ENCODE data around the gene DDX10.

The DDX10 gene

DNA sequence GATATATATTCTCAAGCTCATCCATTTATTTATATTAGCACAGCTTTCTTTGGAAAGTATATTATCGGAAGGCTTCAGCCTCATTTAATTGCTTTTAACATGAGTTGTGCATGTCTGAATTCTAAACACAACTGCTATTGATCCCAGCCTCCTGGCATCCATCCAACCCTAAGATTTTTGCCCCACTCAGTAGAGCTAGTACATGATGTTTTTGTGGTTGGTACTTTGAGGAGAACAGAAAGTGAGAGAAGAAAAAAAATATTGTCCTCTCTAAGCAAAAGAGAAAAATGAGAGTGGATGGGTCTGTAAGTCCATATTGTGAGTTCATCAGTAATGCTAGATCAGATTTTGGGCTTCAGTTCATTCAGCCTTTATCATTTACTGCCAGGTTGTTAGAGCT, 198.7 kb downstream of the DDX10 start:
- DNase-seq (ENCODE audit: insufficient read length, low spot score) (no peak), FAIRE-seq (no peak)

DNA sequence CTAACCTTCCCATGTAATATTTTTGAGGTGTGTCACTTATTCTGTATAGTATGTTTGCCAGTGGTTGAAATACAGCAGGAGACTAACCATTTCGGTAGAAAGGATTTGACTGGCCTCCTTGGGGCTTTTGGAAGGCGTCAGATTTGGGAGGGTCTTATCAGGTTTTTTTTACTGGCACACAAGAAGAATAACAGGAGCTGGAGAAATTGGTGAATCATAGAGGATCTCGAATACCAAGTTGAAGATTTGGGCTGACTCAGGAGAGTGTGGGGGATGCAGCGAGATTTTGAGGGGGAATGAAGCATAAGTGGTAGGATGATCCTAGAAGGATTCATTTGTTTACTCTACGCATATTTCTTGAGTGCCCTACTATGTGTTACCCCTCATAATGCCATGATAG, 200.5 kb downstream of the DDX10 start:
- no peak for DNase-seq (ENCODE audit: insufficient read length, low spot score)
- peak; percentile 72 for FAIRE-seq

DNA sequence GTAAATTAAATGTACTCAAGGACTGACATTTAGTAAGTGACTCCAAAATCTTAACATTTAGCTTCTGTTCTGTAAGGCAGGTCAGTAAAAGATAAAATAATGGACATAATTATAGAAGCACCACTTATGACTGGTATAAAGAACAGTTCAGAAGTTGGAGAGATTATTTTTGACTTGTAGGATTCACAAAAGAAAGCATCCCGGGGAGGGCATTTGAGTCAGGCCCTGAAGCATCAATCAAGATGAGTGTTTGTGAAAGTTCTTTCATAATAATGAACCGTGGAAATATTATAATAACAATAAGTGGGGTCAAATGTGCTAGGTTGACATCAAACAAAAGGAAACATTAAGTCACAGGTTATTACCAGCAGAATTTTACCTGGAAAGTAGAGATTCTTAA, 201.9 kb downstream of the DDX10 start:
- FAIRE-seq (no peak), DNase-seq (ENCODE audit: insufficient read length, low spot score) (no peak)

DNA sequence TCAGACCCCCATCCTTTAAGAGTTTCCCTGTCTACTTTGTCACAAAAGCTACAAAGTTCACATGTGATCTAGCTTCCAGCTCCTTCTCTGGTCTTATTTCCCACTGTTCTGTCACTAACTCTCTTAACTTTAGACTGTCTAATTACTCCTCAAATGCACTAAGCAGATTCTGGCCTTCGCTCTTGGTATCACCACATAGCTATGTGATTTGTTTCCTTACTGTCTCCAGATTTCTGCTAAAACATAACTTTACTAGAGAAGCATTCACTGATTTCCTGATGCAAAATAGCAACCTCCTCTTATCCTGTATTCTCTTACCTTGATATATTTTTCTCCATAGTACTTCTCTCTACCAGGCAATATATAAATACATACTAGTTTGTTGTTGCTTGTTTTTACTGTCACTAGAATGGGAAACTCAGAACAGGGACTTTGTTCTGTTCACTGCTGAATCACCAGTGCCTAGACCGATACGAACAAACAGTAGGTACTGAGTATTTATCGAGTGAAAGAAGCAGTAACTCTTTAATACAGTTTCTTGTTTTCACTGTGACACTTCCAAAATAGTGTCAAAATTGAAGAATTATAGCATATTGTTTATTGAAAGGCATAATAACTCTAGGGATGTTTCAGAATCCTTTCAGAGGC, 205.6 kb downstream of the DDX10 start:
- FAIRE-seq = no peak

DNA sequence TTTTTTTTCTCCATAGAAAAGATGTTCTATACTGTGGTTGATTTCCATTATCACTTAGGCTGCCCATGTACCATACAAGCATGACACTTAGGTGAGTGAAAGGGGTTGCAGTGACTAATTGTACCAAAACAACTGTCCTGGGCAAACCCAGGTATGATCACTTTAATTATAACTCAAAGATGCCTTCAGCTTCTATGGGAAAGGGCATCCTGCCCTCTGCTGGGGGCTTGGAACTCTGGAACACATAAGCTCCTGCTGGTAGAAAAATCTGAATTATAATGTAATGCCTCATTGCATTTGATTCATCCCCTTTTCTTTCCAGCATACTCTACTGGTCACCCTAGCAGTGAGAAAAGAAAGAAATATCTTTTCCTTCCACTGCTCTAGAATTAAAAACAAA, 206.3 kb downstream of the DDX10 start:
- no peak for DNase-seq (ENCODE audit: insufficient read length, low spot score)
- peak; percentile 36 for FAIRE-seq

More for the DNA sequence above, 205.6 kb downstream of the DDX10 start:
- DNase-seq (ENCODE audit: insufficient read length, low spot score) = peak; percentile 14

DNA sequence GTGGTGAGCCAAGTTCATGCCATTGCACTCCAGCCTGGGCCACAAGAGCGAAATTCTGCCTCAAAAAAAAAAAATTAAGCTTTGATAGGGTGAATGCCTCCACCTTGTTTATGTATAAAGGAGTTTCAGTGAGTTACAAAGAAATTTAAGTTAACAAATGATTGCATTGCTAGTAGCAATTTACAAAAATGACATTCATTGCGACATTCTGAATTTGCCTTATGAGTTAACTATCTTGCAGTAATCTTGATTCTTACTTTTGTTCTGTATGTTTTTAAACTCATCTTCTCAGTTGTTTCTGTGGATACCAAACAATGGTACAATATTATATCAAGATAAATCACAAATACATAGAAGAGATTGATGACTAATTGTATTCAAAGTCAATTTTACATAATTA, 207.0 kb downstream of the DDX10 start:
- peak; percentile 57 for FAIRE-seq
- DNase-seq (ENCODE audit: insufficient read length, low spot score) = no peak

DNA sequence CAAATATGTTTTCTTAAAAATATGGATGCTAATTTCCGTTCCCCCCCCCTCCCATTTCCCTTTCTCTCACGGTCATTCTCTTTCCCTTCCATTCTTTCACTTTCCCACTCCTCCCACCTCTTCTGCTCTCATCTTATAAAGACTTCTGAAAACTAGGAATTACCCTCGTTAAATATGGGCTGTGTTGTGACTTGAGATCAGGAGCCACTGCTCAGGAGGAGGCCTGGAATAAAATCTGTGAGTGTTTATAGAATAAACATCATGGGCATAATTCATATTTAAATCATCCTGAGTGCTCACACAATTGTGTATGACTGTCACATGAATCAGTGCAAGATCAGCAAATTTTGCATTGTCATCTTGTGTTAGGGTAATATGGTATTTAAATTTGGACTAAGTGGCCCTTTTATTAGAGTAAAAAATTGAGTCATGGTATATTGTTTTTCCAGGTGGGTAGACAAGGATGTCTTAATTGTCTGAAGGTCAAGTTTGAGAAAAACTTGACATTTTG, 208.0 kb downstream of the DDX10 start:
- no peak for DNase-seq (ENCODE audit: insufficient read length, low spot score)
- FAIRE-seq = no peak

DNA sequence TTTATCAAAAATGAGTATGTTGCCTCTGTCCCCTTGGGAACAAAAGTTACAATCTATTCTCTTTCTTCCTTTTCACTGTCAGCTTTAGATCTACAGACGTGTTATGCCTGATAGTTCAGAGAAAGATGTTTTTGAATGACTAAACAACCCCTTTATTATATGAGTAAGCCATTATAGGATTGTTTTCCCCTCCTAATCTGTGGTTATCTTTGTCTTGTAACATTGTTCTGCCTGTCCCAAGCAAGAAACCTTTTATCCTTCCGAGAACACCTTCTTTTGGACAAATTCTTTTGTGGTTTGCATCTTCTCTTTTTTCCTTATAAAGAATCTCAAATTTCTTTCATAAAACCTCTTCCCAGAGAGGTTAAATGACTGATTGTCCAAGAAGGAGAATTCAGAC, 208.4 kb downstream of the DDX10 start:
- FAIRE-seq (no peak), DNase-seq (ENCODE audit: insufficient read length, low spot score) (no peak)

DNA sequence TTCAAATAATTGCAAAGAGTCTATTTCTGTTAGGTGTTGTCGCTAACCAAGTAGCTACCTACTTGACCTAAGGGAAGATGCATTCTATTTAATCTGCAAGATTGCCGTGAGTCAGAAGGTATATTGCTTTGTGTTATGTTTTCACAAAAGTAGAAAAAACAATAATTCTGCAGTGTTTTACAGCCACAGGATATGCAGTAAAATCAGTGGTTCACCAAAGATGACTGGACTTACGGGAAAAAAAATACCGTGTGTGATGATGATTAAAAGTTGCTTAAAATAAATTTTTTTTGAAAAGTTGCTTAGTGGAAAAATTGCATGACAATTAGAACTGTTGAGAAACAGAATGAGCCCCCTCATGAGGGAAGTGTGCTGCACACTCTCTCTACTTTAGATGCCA, 209.1 kb downstream of the DDX10 start:
- DNase-seq (ENCODE audit: insufficient read length, low spot score) (no peak), FAIRE-seq (no peak)

DNA sequence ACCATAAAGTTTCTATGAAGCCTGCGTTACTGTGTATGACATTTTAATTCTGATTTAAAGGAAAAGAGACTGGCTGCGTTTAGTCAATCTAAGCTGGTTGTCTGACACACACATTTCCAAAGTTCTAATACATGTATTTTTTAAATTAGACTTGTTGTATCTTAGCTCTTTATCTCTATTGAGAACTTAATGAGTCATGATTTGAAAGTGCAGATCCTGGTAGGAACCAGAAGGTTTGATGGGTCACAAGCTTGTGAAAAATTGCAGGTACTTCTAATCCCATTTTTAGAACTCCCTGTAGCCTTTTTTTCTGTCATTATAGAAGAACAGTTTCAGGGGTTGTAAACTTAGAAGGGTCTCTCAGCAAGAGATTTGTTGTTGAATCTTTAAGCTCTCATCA, 210.3 kb downstream of the DDX10 start:
- DNase-seq (ENCODE audit: insufficient read length, low spot score) (no peak), FAIRE-seq (no peak)

DNA sequence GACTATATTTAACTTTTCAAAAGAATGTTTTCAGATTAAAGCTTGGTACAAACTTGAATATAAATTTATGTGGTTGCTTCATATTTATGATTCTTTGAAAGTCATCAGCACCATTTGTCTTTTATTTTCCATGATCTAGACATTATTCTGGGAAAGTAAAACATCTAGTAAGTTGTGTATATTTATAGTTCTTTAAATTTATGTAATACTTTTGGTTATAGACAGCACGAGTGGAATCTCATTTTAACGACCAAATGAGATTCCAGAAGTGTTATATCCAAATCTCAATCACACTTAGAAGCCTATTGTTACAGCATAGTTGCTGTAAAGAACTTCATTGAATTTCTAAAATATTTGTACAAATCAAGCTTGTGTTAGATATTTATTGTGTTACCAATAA, 212.3 kb downstream of the DDX10 start:
- DNase-seq (ENCODE audit: insufficient read length, low spot score) (no peak), FAIRE-seq (no peak)

DNA sequence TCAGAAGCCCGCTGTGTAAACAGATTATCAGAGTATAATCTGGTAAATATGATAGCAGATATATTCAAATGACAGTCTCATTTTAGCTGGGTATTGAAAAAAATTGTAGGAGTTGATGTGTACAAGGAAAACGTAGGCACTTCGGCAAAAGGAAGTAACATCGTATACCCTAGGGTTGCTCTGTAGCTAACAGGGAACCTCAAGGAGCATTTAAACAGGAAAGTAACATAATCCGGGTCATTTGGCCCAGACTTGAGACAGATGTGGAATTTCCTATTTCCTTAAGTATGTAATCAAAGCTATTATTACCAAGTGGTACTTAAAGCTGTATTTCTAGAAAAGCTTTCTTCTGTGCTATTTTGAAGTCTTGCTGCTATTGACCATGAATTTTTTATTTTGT, 215.6 kb downstream of the DDX10 start:
- FAIRE-seq (no peak), DNase-seq (ENCODE audit: insufficient read length, low spot score) (no peak)

DNA sequence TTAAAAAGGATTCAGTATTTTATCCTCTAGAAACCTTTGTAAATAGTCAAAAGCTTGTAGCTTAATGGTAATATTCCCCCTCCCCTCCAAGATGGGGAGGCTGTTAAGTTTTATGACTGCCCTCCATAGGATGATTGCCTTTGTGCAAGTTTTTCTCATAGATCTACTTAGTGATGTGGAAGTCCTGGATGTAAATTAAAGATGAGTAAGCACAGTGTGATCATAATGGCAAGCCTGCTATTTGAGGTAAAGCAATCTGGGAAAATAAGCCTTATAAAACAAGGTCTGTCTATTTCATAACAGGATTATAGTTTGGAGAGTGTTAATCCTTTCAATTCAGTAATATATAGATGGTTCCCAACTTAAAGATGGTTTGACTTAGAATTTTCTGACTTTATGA, 216.3 kb downstream of the DDX10 start:
- no peak for FAIRE-seq
- DNase-seq (ENCODE audit: insufficient read length, low spot score) = no peak

DNA sequence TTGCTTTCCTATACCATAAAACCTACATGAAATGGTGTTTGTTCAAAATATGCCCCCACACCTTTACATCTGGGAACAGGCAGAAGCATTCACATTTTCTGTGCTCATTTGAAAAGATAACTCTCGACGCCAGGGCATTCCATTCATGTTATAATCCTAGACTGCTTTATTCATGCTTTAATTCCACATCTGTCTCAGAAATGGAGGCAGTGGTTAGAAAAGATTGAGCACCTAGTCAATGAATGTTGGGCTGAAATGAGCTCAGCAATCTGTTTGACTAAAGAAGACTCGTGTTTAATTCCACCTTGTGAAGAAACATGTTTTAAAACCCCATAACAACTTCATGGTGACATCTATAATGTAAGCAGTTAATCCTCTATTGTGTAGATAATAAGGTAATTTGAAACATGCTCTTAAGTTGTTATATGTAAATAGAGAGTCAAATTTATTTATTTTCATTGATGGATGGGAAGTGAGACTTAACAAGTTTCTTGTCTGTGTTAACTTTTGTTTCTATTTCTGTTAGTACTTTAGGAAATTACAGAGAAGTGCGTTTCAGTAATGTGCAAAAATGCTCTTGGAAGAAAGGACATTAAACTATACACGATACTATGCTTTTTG, 217.5 kb downstream of the DDX10 start:
- FAIRE-seq (no peak), DNase-seq (ENCODE audit: insufficient read length, low spot score) (no peak)

DNA sequence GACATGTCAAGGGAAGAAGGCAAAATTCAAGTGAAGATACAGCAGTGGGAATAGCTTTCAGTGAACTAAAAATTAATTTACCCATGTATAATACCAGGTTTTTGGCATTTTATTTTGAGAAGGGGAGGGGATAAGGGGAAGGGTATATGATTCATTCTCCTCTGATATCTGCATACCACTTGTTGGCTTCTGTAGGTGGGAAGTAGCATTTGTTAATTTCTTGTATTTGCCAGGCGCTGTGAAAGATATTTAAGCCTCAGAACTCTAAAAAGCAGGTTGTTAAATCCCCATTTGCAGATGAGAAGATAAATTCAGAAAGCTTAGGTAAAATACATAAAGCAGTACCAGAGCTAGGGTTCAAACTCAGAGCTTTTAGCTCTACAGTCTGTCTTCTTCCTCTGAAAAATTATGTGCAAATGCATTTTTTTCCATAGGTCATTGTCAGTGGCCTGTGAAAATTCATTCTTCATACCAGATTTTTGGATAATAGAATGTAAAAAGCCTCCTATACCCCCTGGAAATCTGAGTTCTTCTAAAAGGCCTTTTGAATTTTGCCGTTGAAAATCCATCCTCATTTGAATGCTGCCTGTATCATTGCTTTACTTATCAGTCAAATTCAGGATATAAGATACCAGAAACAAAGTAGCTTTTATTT, 221.3 kb downstream of the DDX10 start:
- DNase-seq (ENCODE audit: insufficient read length, low spot score) (no peak), FAIRE-seq (no peak)

DNA sequence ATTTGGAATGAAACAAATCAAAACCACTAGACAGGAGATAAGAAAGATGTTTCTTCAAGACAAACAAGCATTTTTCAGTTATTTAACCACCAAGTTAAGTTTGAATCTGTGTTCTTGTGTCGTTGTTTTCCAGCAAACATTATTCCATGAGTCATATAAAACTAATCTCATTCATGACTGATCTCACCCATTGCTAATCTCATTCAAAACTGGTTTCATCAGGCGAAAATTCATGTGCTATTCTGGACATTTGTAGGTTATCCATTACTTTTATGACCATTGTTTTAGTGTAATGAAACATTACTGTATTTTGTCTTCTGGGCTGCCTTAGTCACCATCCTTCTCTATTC, 221.8 kb downstream of the DDX10 start:
- DNase-seq (ENCODE audit: insufficient read length, low spot score) (peak; percentile 24), FAIRE-seq (peak; percentile 26)

DNA sequence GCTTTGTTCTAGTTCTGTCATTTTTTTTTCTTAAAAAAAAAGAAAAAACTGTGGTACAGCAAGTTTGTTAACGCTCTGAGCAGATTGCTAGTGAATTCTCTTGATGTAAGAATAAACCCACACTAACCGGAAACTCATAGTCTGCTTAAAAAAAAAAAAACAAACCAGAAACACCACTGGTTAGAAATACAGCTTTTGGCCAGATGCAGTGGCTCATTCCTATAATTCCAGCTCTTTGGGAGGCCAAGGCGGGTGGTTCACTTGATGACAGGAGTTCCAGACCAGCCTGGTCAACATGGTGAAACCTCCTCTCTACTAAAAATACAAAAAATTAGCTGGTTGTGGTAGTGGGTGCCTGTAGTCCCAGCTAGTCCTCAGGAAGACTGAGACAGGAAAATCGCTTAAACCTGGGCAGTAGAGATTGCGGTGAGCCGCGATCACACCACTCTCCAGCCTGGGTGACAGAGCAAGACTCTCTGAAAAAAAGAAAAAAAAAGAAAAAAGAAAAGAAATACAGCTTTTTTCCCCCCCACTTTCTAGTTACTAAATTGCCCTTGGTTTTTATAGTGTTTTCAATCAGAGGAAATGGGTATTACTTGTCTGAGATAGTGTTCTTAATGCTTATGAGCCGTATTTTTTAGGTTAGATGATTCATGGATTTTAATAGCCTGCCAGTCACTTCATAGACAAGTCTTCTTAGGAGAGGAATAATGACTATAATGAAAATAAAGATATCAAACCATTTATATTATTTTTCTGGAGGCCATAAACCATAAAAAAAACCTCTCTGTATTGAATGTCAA, 222.8 kb downstream of the DDX10 start:
- FAIRE-seq = no peak
- DNase-seq (ENCODE audit: insufficient read length, low spot score) = no peak

DNA sequence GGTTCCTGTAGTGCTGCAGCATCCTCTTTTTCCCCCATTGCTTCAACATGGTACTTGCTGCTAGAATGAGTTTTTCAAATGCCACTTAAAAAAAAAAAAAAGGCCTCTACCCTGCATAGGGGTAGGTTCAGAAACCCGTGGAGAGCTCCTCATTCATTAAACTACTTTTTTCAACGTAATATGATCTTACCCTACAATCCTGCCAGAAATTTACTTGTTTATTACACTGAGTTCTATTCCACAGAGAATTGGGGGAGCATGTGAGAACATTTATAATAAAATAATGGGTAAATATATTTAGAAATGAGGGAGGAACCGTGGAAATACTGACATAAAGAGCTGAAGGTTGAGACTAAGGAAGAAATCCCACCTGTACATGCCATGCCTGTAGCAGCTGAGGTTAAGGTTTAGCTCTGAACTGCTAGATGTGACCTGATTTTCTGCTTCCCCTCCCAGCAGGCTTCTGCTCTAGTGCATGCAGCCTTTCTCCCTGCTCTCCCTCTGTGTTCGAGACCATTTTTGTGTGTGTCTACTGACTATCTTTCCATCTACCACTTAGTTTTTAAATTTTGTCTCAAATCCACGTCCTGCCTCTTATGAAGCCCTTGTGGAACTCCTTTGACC, 225.7 kb downstream of the DDX10 start:
- FAIRE-seq (no peak), DNase-seq (ENCODE audit: insufficient read length, low spot score) (no peak)

DNA sequence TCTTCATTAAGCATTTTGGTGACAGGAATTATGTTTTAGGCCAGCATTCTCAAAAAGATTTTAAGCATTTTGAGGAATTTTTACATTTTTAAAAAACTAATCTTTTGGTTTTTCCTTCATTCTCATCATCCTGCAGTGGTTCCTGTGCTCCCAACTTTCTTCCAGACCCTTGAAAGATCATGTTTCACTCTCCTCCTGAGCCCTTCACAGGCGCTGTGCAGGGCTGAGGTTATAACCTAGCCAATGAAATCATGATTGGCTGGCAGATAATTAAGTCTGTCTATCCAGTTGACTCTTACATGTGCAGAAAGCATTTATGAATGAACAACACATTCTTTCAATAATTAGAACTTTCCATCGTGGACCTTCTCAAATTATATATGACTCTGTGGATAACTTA, 226.3 kb downstream of the DDX10 start:
- FAIRE-seq = no peak
- DNase-seq (ENCODE audit: insufficient read length, low spot score) = no peak

DNA sequence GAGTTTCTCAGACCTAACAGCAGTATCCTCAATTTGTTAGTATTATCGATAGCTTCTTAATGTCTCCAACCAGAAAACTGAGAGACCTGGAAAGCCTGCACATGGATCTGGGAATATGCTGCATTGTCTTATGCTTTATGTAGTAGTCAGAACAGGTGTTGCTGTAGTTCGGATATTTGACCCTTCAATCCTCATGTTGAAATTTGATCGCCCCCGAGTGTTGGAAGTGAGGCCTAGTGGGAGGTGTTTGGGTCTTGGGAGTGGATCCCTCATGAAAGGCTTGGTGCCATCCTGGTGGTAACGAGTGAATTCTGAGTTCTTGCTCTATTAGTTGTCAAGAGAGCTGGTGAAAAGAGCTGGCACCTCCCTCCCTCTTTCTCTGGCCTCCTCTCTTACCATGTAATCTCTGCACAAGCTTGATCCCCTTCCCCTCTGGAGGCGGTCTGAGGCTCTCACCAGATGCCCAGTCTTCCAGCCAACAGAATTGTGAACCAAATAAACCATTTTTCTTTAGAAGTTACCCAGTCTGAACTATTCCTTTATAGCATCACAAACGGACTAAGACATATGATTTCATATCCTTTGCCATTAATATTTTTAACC, 227.1 kb downstream of the DDX10 start:
- no peak for FAIRE-seq

More for the DNA sequence above, 227.1 kb downstream of the DDX10 start:
- DNase-seq (ENCODE audit: insufficient read length, low spot score) = no peak

Data from HTR-8/SVneo (cell line).